SK-N-SH (cell line): ENCODE data around the gene PPP1CA. TPM values are rescaled to one million over a fixed set of nuclear protein-coding genes. Genes with fewer than 3 reads are reported as not detected.

ENCODE experiments used
- CTCF ChIA-PET: fragments of 300-600, 350-600 bp; formaldehyde crosslinking; extraction: SDS; loops from one replicate; lab custom pipeline; 2021; lab: Yijun Ruan, JAX
- POLR2A ChIA-PET: fragments of 350-600 bp; sonication (Branson Sonifier 250); formaldehyde crosslinking; extraction: SDS; loops from one replicate; lab custom pipeline; 2020; ENCODE audit warnings: antibody characterized with exemption, inconsistent platforms; lab: Yijun Ruan, JAX
- DNase-seq: peaks from one replicate; pipeline ENCODE4 v3.0.0; 2012
- H2AFZ ChIP-seq: fragments of 200-600 bp; sonication (generic); 2 replicates; pipeline ENCODE4 v1.8.1; 2016; ENCODE audit warnings: antibody characterized with exemption, mild to moderate bottlenecking, low read depth
- H3F3A ChIP-seq: fragments of 200-600 bp; sonication (generic); replicated peaks from 2 replicates; pipeline ENCODE3; 2016; ENCODE audit warnings: antibody characterized with exemption, mild to moderate bottlenecking; ENCODE audit not compliant: insufficient read depth
- H3K27ac ChIP-seq, 2 experiments: fragments of 200-500 bp in 1 of 2; fragments of 200-600 bp in 1 of 2; sonication (Bioruptor generic) in 1 of 2; sonication (generic), shearing (Covaris generic) in 1 of 2; 2 replicates each; pipeline versions ENCODE4 v1.5.1 to v1.6.1; 2014 to 2016; ENCODE audit warnings: low read depth in 2 of 2, inconsistent platforms in 1 of 2, low read length in 1 of 2, mild to moderate bottlenecking in 1 of 2, mixed read lengths in 1 of 2
- H3K27me3 ChIP-seq: fragments of 200-600 bp; sonication (generic), shearing (Covaris generic); 2 replicates; pipeline ENCODE4 v1.6.1; 2016; ENCODE audit warnings: mixed run types; ENCODE audit not compliant: insufficient read depth
- H3K36me3 ChIP-seq, 2 experiments: fragments of 200-500 bp in 1 of 2; fragments of 200-600 bp in 1 of 2; sonication (Bioruptor generic) in 1 of 2; sonication (generic) in 1 of 2; replicated peaks in 1 of 2; 2 replicates each; pipeline versions ENCODE3 to v1.5.1; 2014 to 2016; ENCODE audit warnings: low read length in 1 of 2, mild to moderate bottlenecking in 1 of 2; ENCODE audit not compliant: insufficient read depth in 2 of 2, control insufficient read depth in 1 of 2
- H3K4me1 ChIP-seq, 2 experiments: fragments of 200-500 bp in 1 of 2; fragments of 200-600 bp in 1 of 2; sonication (Bioruptor generic) in 1 of 2; sonication (generic), shearing (Covaris generic) in 1 of 2; 2 replicates each; pipeline versions ENCODE4 v1.5.1 to v1.6.1; 2014 to 2016; ENCODE audit warnings: low read depth in 1 of 2, low read length in 1 of 2, mixed run types in 1 of 2; ENCODE audit not compliant: insufficient read depth in 2 of 2, control insufficient read depth in 1 of 2
- H3K4me2 ChIP-seq: fragments of 200-600 bp; sonication (generic), shearing (Covaris generic); 2 replicates; pipeline ENCODE4 v1.6.1; 2017; ENCODE audit warnings: mixed run types
- H3K4me3 ChIP-seq, 2 experiments: fragments of 200-500 bp in 1 of 2; fragments of 200-600 bp in 1 of 2; sonication (Bioruptor generic) in 1 of 2; sonication (generic), shearing (Covaris generic) in 1 of 2; 2 replicates each; pipeline versions ENCODE4 v1.5.1 to v1.8.1; 2014 to 2016; ENCODE audit warnings: low read depth in 2 of 2, inconsistent platforms in 1 of 2, low read length in 1 of 2, mild to moderate bottlenecking in 1 of 2, mixed read lengths in 1 of 2, moderate library complexity in 1 of 2
- H3K79me2 ChIP-seq: fragments of 200-600 bp; sonication (generic); 2 replicates; pipeline ENCODE4 v1.8.1; 2017; ENCODE audit warnings: mild to moderate bottlenecking; ENCODE audit not compliant: insufficient read depth
- H3K9ac ChIP-seq: fragments of 200-600 bp; sonication (generic); 2 replicates; pipeline ENCODE4 v1.6.1; 2017; ENCODE audit warnings: mixed run types
- H3K9me2 ChIP-seq: fragments of 200-600 bp; sonication (generic); 2 replicates; pipeline ENCODE4 v1.6.1; 2017; ENCODE audit warnings: mixed run types
- H3K9me3 ChIP-seq: fragments of 200-600 bp; sonication (generic); 2 replicates; pipeline ENCODE4 v1.6.1; 2017; ENCODE audit warnings: mixed run types, mild to moderate bottlenecking, moderate library complexity
- H4K20me1 ChIP-seq: fragments of 200-600 bp; sonication (generic); 2 replicates; pipeline ENCODE4 v1.6.1; 2017; ENCODE audit warnings: mild to moderate bottlenecking, mixed run types; ENCODE audit not compliant: insufficient read depth
- CTCF ChIP-seq: fragments of 200-600 bp; sonication (generic); IDR thresholded peaks from 2 replicates; pipeline ENCODE4 v1.6.1; 2017; ENCODE audit warnings: antibody characterized with exemption, mild to moderate bottlenecking, moderate library complexity
- EZH2phosphoT487 ChIP-seq: fragments of 200-600 bp; sonication (generic); IDR thresholded peaks from 2 replicates; pipeline ENCODE4 v1.6.1; 2017; ENCODE audit warnings: low read depth, mixed run types, mild to moderate bottlenecking, antibody characterized with exemption, moderate library complexity, borderline replicate concordance
- FOXM1 ChIP-seq: IDR thresholded peaks from 2 replicates; pipeline ENCODE4 v1.4.0; 2012; ENCODE audit warnings: low read depth, mild to moderate bottlenecking
- JUND ChIP-seq: IDR thresholded peaks from 2 replicates; pipeline ENCODE4 v1.4.0; 2012
- MEF2A ChIP-seq: IDR thresholded peaks from 2 replicates; pipeline ENCODE4 v1.4.0; 2012; ENCODE audit warnings: low read depth, borderline replicate concordance
- POLR2AphosphoS5 ChIP-seq: IDR thresholded peaks from 2 replicates; pipeline ENCODE4 v1.6.1; 2012; ENCODE audit warnings: low read depth, low read length
- RAD21 ChIP-seq: IDR thresholded peaks from 2 replicates; pipeline ENCODE4 v1.6.1; 2012; ENCODE audit warnings: mild to moderate bottlenecking, low read length
- RCOR1 ChIP-seq: fragments of 150-350 bp; IDR thresholded peaks from 2 replicates; pipeline ENCODE4 v1.6.1; 2017; ENCODE audit warnings: antibody characterized with exemption, low read length
- REST ChIP-seq: IDR thresholded peaks from 2 replicates; pipeline ENCODE4 v1.6.1; 2012; ENCODE audit warnings: mild to moderate bottlenecking, low read depth, low read length, moderate library complexity
- RFX5 ChIP-seq: IDR thresholded peaks from 2 replicates; pipeline ENCODE4 v1.6.1; 2012; ENCODE audit warnings: mild to moderate bottlenecking, improper control_type of control experiment, low read length
- SIN3A ChIP-seq: IDR thresholded peaks from 2 replicates; pipeline ENCODE4 v1.6.1; 2012; ENCODE audit warnings: low read depth, mild to moderate bottlenecking, low read length, moderate library complexity, borderline replicate concordance
- SMC3 ChIP-seq: IDR thresholded peaks from 2 replicates; pipeline ENCODE4 v1.6.1; 2012; ENCODE audit warnings: low read depth, low read length, improper control_type of control experiment
- USF2 ChIP-seq: fragments of 150-350 bp; IDR thresholded peaks from 2 replicates; pipeline ENCODE4 v1.6.1; 2017; ENCODE audit warnings: antibody characterized with exemption, low read length, low read depth, borderline replicate concordance
- YY1 ChIP-seq: IDR thresholded peaks from 2 replicates; pipeline ENCODE4 v1.4.0; 2012; ENCODE audit warnings: low read depth, mild to moderate bottlenecking
- ZBTB33 ChIP-seq: IDR thresholded peaks from 2 replicates; pipeline ENCODE4 v1.4.0; 2012; ENCODE audit warnings: low read depth, borderline replicate concordance
- WGBS: methylation state at CpG from one replicate; pipeline ENCODE4 v1.1.6; 2017; ENCODE audit warnings: low lambda C conversion rate; 5-methylcytosine and 5-hydroxymethylcytosine counted together
- polyA plus RNA-seq, 3 experiments: library from polyadenylated mRNA; depleted of rRNA; stranded (reverse); fragments of >200 nt; gene quantifications; 2 replicates each; pipeline ENCODE4 v1.2.3, GENCODE V29; 2012

The PPP1CA gene
- polyA plus RNA-seq, 1 of the 3 experiments (the other 2 are of a cell fraction), result 261 TPM

GRCh38 chr11:67441731-67442351 is 40.2 kb upstream of the PPP1CA start (continued):
- TF ChIP-seq MEF2A (no peak), SIN3A (no peak)

GRCh38 chr11:67441098-67441563 is 39.5 kb upstream of the PPP1CA start:
- Histone ChIP-seq H3F3A (no peaks in the 10 kb centered on the region), H3K9me2 (no peaks in the 10 kb centered on the region), H3K79me2 (peaks cover 12% of the 10 kb centered on the region; the same call in 1 of the 2 replicates), H2AFZ (no peak overlapping the region), H3K4me1 (peaks cover 4 to 11% of the 10 kb centered on the region in 2 experiments; a peak in 3 of 4 replicates), H4K20me1 (no peaks in the 10 kb centered on the region), H3K4me3 (no peak overlapping the region), H3K27me3 (no peaks in the 10 kb centered on the region), H3K27ac (no peak overlapping the region), H3K9me3 (no peaks in the 10 kb centered on the region), H3K9ac (no peak overlapping the region), H3K36me3 (peaks cover 0 to 31% of the 10 kb centered on the region in 2 experiments), H3K4me2 (no peak overlapping the region)
- CTCF ChIA-PET, result interaction anchor here (0.7 kb wide), 1 partner anchor 13 kb away, joined by 3 read pairs; no protein-coding TSS in a partner anchor
- TF ChIP-seq RCOR1 (no peak), USF2 (no peak), ZBTB33 (no peak), REST (no peak), POLR2AphosphoS5 (no peak), CTCF (no peak), SMC3 (no peak), RAD21 (no peak), YY1 (no peak), JUND (no peak), EZH2phosphoT487 (no peak), FOXM1 (no peak), RFX5 (no peak)
- WGBS, result 97% methylated on average over 13 of the region's 21 CpGs
- no peak for DNase-seq
- POLR2A ChIA-PET, result interaction anchor here (0.7 to 1.7 kb wide), 3 partner anchors 10 to 40 kb away, joined by 3 to 4 read pairs (median 3); partner anchors contain the start of genes PPP1CA and RPS6KB2
